Fibroblast of mammary gland (primary cell): Measurements from ENCODE around the gene DNER.
A peak's percentile ranks its signal among the peaks of the same experiment; 100 is the strongest.
"Not testable (repeated sequence)": the region's sequence is repeated elsewhere in the genome, so short reads cannot be mapped to it uniquely, and the experiment has no call there.

Experiments used
- DNase-seq: peaks from one replicate; pipeline ENCODE4 v3.0.0-alpha.2; 2010; ENCODE audit warnings: low read depth
- H3K4me3 ChIP-seq: 2 replicates; pipeline ENCODE4 v1.5.1; 2011; ENCODE audit warnings: low read depth, mild to moderate bottlenecking, low read length, moderate library complexity; ENCODE audit not compliant: control insufficient read depth
- CTCF ChIP-seq: conservative IDR thresholded peaks from 2 replicates; pipeline ENCODE4 v1.5.1; 2011; ENCODE audit warnings: low read depth, low read length, inconsistent platforms; ENCODE audit not compliant: control insufficient read depth, insufficient read depth

The DNER gene

GRCh38 chr2:229339618-229340017, 374.7 kb downstream of the DNER start:
- DNase-seq = peak; percentile 92
- no peak for TF ChIP-seq CTCF
- H3K4me3 ChIP-seq = no peak overlapping the region

GRCh38 chr2:229339171-229339570, 375.2 kb downstream of the DNER start:
- DNase-seq, H3K4me3 ChIP-seq: not testable (repeated sequence)

GRCh38 chr2:229335877-229336346, 378.4 kb downstream of the DNER start:
- peak; percentile 25 for DNase-seq
- no peak overlapping the region for H3K4me3 ChIP-seq
- TF ChIP-seq CTCF = no peak

- H3K4me3 ChIP-seq = no peak overlapping the region
- DNase-seq = no peak
- TF ChIP-seq CTCF = no peak
Observed at GRCh38 chr2:229335330-229335729, 379.0 kb downstream of the DNER start.

- DNase-seq = no peak
- TF ChIP-seq CTCF = no peak
- H3K4me3 ChIP-seq = no peak overlapping the region
Observed at GRCh38 chr2:229330952-229331351, 383.4 kb downstream of the DNER start.

GRCh38 chr2:229319558-229319957, 394.8 kb downstream of the DNER start:
- no peak overlapping the region for H3K4me3 ChIP-seq
- no peak for TF ChIP-seq CTCF
- no peak for DNase-seq

GRCh38 chr2:229314117-229314516, 400.2 kb downstream of the DNER start:
- DNase-seq = peak; percentile 79
- H3K4me3 ChIP-seq = no peak overlapping the region
- no peak for TF ChIP-seq CTCF

GRCh38 chr2:229313591-229313990, 400.8 kb downstream of the DNER start:
- TF ChIP-seq CTCF = no peak
- no peak overlapping the region for H3K4me3 ChIP-seq
- peak; percentile 90 for DNase-seq
